NCI-H2171 (cell line): Measurements from ENCODE around the gene WDSUB1.

ENCODE experiments used
- DNase-seq: peaks from one replicate; lab custom pipeline; 2025; lab: John Stamatoyannopoulos, UW

The WDSUB1 gene

GRCh38 chr2:159195697-159196096, 90.8 kb downstream of the WDSUB1 start:
- DNase-seq, result no peak

DNA sequence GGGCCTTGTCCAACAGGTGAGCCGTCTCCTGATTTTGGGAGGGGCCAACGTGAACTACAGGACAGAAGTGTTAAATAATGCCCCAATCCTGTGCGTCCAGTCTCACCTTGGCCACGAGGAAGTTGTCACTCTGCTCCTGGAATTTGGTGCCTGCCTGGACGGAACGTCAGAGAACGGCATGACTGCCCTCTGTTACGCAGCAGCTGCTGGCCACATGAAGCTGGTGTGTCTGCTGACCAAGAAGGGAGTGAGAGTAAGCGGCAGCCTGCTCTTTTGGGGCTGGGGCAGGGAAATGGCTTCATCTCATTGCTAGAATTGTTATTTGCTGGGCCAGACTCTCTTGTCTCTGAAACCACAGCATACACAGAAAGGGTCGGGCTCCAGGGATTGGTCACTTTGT, 92.3 kb downstream of the WDSUB1 start:
- DNase-seq, result no peak

DNA sequence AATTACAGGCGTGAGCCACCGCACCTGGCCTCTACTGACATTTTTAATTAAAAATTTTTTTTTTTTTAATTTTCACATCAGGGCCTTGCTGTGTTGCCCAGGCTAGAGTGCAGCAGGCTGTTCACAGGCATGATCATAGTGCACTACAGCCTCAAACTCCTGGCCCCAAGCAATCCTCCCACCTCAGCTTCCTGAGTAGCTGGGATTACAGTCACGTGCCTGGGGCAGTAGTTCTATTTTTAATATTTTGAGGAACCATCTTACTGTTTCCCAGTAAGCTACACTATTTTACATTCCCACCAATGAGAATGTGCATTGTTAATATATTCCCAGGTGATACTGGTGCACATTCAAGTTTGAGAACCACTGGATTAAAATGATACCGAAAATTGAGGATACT, 92.7 kb downstream of the WDSUB1 start:
- no peak for DNase-seq

GRCh38 chr2:159192371-159192918, 94.1 kb downstream of the WDSUB1 start:
- no peak for DNase-seq

DNA sequence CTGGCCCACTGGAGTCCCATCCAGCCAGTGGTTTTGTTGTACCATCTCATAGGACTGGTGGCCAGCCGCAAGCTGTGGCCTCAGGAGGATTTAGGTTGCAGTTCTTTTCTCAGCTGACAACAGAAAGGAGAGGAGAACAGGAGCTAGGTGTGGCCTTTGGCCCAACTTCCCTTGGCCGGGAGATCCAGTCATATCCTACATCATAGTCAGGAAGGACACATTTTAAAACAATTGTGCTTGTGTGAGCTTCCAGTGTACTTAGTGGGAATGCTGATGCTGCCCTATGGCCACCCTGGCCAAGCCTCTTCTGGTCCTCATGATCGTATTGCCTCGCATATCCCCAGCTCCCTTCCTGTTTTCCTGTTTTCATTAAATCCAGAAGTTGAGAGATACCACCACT, 98.1 kb downstream of the WDSUB1 start:
- DNase-seq, result no peak

- DNase-seq, result no peak
Measured at GRCh38 chr2:159187106-159187505, 99.4 kb downstream of the WDSUB1 start.

DNA sequence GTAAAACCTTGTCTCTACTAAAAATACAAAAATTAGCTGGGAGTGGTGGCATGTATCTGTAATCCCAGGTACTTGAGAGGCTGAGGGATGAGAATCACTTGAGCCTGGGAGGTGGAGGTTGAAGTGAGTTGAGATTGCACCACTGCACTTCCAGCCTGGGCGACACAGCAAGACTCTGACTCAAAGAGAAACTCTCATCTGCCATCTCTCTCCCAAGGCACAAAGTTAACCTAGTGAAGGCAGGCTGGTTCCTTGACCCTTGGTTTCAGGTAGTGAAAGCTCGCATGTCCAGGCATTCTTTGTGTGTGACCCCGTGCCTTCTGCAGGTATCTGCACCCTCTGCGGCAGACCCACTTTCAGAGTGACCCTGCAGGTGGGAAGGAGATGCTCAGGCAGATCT, 100.0 kb downstream of the WDSUB1 start:
- DNase-seq, result no peak
